Mucosa of gallbladder (tissue), 1 donor: ENCODE measurements around the gene FOXR2. TPM values are rescaled to one million over a fixed set of nuclear protein-coding genes. Genes with fewer than 3 reads are reported as not detected.

Experiments
- DNase-seq: peaks from one replicate; pipeline ENCODE4 v3.0.0-alpha.2; 2020; ENCODE audit warnings: low spot score
- total RNA-seq: library from RNA; stranded (reverse); gene quantifications from one replicate; pipeline ENCODE4 v1.2.1, GENCODE V29; 2021
- donor health status: DM: no; HTN: no; CAD: no.

The FOXR2 gene, protein sequence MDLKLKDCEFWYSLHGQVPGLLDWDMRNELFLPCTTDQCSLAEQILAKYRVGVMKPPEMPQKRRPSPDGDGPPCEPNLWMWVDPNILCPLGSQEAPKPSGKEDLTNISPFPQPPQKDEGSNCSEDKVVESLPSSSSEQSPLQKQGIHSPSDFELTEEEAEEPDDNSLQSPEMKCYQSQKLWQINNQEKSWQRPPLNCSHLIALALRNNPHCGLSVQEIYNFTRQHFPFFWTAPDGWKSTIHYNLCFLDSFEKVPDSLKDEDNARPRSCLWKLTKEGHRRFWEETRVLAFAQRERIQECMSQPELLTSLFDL
- total RNA-seq, result not detected

DNA sequence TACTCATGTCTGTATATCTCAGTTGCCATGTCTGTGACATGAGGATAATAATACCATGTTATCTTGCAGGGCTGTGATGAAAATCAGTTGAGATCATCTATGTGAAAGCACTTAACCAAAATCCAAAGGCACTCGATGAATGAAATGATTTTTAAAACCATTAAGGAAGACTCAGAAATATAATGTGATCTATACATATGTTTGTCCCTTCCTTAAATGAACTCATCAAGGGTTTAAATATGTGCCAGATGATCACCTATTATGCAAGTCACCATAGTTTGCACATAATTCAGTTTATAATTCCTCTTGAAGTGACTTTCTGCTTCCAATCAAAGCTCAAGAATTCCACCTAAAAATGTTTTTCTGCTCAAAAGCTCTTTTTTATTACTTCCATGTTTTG is at the start of gene FOXR2:
Gene FOXR2, plus strand, starts transcription at position 301 of the 400 bp plus-strand sequence. CDS start 312 bp downstream, outside the sequence.
- no peak for DNase-seq

DNA sequence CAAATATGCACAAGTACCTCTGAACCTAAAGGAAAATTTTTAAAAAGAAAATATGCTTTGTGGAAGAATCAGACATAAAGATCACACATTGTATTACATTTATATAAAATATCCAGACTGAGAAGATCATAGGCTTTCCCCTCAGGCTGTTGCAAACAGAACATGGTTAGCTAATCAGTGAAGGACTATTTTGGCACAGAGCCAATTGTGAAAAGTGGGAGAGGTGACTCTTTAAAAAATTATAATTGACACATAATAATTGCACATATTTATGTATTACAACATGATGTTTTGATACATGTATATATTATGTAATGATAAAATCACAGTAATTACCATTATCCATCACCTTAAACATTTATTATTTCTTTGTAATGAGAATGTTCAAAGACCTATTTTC is 44.1 kb upstream of the FOXR2 start:
- DNase-seq, result no peak

DNA sequence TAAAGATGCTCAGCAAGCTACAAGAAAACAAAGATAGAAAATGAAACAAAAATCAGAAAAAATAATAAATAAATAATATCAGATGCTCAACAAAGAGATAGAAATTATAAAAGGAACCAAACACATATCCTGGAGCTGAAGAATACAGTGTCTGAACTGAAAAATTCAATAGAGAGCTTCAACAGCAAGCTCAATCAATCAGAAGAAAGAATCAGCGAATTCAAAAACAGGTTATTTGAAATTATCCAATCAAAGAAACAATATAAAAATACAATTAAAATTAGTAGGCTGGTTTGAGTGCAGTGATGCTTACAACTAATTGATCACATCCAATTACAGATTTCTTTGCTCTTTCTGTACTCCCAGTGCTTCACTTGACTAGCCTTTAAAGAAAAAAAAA is 40.8 kb upstream of the FOXR2 start:
- no peak for DNase-seq

DNA sequence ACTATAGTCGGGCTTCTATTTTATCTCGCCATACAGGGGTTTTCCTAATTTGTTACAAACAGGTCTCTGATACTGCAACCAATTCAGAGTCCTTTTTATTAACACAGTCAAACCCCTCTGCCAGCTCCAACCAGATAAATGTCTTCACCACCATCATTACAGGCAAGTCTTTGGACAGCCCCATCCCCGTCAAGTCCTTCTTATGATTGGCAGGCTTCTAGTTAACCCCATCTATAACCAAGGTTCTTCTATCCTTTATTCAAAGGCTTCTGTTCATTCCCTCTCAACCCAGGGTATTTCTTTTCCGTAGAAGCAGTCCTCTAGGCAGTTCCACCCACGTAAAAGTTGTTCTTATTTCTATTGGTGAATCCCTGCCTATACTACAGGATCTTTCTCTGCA is 29.9 kb upstream of the FOXR2 start:
- DNase-seq, result no peak

DNA sequence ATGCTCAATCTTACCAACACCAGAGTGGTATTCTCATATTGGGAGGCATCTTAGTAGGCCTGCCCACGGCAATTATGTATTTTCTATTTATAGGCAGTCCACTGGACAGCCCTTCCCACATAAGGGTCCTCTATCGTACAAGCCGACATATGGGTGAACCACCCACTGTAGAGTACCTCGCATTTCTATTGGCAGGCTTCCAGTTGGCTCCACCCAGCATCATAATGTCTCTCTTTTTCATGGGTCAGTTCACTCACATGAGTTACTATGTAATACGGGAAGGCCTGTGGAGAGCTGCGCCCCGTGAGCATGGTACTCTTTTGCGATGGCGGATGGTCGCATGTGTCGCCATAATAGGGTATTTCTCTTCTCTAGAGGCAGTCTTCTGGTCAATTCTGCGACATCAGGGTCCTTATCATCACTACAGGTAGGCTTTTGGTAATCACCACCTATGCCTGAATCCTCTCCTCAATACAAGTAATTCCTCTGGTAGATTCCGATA is 29.4 kb upstream of the FOXR2 start:
- no peak for DNase-seq

DNA sequence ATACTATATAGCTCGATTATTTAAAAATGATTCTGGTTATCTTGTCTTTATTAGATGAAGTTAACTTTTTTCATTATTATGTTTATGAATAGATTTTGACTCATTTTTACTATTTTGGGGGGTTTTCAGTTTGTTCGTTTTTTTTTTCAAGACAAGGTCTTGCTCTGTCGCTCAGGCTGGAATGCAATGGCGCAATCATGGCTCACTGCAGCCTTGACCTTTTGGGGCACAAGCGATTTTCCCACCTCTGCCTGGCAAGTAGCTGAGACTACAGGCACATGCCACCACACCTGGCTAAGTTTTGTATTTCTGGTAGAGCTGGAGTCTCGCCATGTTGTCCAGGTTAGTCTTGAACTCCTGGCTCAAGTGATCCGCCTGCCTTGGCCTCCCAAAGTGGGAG is 24.9 kb upstream of the FOXR2 start:
- DNase-seq, result no peak

DNA sequence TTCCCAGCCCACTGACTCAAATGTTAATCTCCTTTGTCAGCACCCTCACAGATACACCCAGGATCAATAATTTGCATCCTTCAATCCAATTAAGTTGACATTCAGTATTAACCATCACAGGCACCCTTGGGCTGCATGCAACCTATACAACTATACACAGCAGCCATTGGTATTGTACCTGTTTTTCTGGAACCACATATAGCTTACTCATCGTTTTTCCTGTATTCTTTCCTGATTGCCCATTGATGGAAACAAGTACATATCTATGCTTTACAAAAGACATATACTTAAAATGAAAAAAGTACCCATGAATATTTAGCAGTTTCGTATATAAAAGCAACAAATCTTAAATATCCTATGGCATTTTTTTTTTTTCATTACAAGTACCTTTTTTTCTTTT is 3.7 kb upstream of the FOXR2 start:
- no peak for DNase-seq

DNA sequence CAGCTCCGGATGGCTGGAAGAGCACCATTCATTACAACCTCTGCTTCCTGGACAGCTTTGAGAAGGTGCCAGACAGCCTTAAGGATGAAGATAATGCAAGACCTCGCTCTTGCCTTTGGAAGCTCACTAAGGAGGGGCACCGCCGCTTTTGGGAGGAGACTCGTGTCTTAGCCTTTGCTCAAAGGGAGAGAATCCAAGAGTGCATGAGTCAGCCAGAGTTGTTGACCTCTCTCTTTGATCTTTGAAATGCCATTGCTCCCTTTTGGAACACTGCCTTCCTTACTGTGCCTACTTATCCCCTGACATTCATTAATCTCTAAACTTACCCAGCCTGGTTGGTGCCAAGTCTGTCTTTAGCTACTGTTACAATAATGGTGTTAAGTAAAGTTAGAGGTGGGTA is 1.2 kb downstream of the FOXR2 start:
- peak; percentile 17 for DNase-seq

DNA sequence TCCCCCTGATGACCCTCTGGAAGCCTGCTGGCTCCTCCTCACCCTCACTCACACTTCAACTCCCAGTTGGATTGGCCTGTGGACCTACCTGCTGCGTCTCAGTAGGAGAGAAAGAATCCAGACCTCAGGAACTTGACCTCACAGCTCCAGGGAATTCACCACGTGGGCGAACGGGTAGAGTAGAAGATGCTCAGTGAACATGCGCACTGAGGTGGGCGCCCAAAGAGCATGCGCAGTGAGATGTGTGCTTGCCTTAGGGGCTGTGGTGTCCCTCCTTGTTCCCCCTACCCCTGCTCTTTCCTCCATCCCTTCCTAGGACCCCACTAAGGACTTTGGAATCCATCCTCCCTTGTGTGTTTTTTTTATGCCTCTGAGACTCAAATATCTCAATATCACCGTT is 12.9 kb downstream of the FOXR2 start:
- no peak for DNase-seq

DNA sequence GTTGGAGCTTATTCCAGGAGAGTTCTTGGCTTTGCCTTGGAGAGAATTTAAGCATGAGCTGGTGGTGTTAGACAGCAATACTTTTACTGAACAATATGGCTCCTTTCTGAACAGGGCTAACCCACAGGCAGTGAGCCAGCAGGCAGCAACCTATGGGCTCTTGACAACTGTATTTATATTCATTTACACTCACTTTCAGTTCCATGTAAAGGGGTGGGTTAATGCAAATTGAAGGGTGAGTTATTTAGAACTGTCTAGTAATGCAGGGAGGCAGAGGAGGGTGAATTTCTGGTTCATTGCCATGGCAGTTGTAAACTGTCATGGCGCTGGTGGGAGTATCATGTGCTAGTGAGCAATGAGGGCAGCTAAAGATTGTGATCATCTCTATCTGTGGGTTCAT is 15.7 kb downstream of the FOXR2 start:
- DNase-seq, result no peak

DNA sequence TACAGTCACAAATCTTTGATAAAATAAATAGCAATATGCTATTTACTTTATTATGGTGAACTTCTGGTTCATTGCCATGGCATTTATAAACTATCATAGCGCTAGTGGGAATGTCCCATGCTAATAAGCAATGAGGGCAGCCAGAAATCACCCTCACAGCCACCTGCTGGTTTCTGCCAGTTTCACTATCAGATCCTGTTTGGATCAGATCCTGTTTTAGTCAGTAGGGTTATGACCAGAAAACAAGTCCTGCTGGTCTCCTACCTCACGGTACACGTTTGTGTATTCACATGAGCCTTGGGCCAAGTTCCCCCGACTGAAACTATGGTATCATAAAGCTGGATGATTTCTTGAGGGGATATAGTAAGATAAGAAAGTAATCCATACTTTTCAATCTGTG is 17.7 kb downstream of the FOXR2 start:
- DNase-seq, result no peak

DNA sequence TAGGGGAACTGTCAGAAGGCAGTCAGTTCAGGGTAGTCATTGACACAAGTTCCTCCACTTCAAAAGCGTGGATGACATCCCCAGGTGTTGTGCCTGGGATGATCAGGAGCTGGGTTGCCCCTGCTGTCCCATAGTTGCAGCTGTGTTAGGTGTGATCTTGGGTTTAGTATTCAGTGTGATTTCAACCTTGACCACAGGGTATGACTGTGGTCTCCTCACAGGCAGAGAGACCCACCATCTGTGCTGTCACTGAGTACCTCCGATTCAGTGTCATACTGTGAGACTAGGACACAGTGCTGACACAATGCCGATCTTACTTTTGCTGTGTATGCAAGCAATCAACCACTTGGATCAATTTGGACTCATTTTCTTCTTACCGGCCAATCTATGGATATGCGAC is 25.2 kb downstream of the FOXR2 start:
- DNase-seq, result no peak

DNA sequence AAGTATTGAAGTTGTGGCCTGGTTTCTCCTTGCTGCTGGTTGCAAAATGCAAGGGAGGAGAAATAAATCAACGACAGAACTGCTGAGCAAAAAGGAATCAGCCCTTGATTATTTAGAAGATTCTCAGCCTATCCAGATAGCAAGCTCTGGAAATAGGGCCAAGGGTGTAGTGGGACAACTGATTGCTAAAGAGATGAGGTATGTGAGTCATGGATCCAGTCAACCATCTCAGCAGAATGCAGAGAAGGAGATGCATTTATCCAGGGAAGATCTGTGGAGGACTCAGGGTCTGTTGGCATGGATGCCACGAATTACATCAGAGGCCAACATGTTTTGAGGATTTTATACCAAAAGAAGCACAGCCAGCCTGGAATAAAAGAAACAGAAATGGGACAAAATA is 36.7 kb downstream of the FOXR2 start:
- DNase-seq, result no peak

DNA sequence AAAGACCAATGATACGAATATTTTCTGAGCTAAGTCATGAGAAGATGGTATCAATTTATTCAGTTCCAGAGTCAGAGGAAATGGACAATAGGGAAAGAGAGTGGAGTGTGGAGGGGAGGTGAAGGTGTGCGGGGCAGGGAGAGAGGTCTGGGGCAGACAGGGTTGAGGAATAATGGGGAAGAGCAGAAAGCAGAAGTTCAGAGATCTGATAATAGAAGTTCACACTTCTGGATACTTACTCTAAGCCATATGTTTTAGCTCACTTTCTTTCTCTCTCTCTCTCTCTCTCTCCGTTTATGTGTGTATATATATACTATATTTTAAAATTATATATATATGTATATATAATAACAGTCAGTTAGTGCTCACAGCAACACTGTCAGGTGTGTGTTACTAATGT is 40.4 kb downstream of the FOXR2 start:
- DNase-seq, result no peak

DNA sequence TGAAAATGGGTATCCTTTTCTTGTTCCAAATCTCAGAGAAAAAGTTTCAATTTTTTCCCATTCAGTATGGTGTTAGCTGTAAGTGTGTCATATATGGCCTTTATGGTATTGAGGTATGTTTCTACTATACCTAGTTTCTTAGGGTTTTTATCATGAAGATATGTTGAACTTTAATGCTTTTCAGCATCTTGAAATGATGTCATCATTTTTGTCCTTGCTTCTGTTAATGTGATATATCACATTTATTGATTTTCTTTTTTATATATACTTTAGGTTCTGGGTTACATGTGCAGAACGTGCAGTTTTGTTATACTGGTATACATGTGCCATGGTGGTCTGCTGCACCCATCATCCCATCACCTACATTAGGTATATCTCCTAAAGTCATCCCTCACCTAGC is 44.9 kb downstream of the FOXR2 start:
- no peak for DNase-seq

Other genes starting within 250 kb of the FOXR2 start
- gene MAGEH1, start 171.3 kb upstream of the FOXR2 start, total RNA-seq, result 24.6 TPM
- gene USP51, start 133.6 kb upstream of the FOXR2 start, total RNA-seq, result 1.9 TPM
- gene RRAGB, start 94.3 kb downstream of the FOXR2 start, total RNA-seq, result 19.8 TPM